Measurements from ENCODE around the gene SWAP70.

SWAP70 gene

DNA sequence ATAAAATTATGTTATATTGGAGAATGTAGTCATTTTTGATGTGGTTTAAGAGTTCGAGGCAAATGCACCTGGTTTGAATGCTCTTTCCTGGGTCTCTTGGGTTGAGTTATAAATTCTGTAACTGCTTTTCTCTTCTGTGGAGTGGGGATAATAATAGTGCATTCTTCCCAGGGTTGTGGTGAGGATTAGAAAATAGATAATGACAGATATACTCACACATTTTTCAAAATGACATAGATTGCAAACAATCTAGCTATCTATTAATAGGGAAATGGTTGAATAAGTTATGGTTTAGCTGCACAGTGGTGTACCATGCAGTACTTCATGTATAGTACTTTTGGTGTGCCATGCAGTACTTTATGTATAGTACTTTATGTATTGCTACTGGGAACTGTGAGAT lies 67.4 kb downstream of the SWAP70 start:
- Histone ChIP-seq H3K14ac (ENCODE audit: low read length in 2 of 2) (no peak overlapping the region), H3K4me2 (ENCODE audit: low read length, poor library complexity, severe bottlenecking) (no peak overlapping the region), H3K27ac (ENCODE audit: low read length, poor library complexity, severe bottlenecking) (no peak overlapping the region), H3K9ac (ENCODE audit: low read length) (no peak overlapping the region), H2AFZ (ENCODE audit: low read depth, low read length) (no peak overlapping the region), H2AK5ac (ENCODE audit: low read length, severe bottlenecking) (no peak overlapping the region), H3K23ac (ENCODE audit: low read length in 2 of 2) (no peak overlapping the region), H3K27me3 (ENCODE audit: control insufficient read depth in 1 of 2, insufficient read depth in 1 of 2, low read length in 2 of 2) (no peaks in the 10 kb centered on the region), H3K18ac (ENCODE audit: low read depth in 1 of 2, low read length in 2 of 2) (no peak overlapping the region), H2BK15ac (ENCODE audit: low read depth, poor library complexity, severe bottlenecking) (no peak overlapping the region), H2BK12ac (ENCODE audit: low read length in 2 of 2) (no peak overlapping the region), H3K4ac (ENCODE audit: low read depth in 1 of 2, low read length in 2 of 2) (no peak overlapping the region), H2BK120ac (ENCODE audit: low read depth, low read length) (no peak overlapping the region), H3K4me1 (ENCODE audit: control insufficient read depth, insufficient read depth, low read depth, low read length) (no peaks in the 10 kb centered on the region), H3K4me3 (ENCODE audit: insufficient read depth in 1 of 2, low read depth in 1 of 2, low read length in 2 of 2) (no peak overlapping the region), H2BK5ac (ENCODE audit: low read depth, low read length, poor library complexity, severe bottlenecking) (no peak overlapping the region), H4K8ac (ENCODE audit: low read length) (no peak overlapping the region), H3K9me3 (ENCODE audit: control insufficient read depth, low read length) (peaks cover 8% of the 10 kb centered on the region), H3K36me3 (ENCODE audit: control insufficient read depth in 1 of 2, insufficient read depth in 2 of 2, low read depth in 1 of 2, low read length in 2 of 2) (peaks cover 8 to 86% of the 10 kb centered on the region in 2 experiments), H3K79me1 (replicated peaks; ENCODE audit: low read length, poor library complexity, severe bottlenecking) (peaks cover 18% of the 10 kb centered on the region), H4K91ac (ENCODE audit: low read length) (no peak overlapping the region)
- 100% methylated on average over 1 of the region's 1 CpG for WGBS
- no peak for DNase-seq

DNA sequence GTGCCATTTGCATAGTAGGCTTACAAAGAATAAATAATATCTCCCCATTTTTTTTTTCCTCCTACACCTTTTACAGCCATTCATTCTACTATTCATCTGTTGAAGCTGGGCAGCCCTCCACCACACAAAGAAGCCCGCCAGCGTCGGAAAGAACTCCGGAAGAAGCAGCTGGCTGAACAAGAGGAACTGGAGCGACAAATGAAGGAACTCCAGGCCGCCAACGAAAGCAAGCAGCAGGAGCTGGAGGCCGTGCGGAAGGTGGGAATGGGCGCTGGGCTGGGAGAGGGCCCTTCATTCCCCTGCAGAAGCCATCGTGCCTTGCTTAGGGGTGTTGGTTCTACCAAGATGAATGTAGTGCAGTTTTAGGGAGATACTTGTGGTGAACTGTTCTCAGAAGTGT lies 68.6 kb downstream of the SWAP70 start:
- H3K27me3 ChIP-seq (ENCODE audit: control insufficient read depth in 1 of 2, insufficient read depth in 1 of 2, low read length in 2 of 2), result no peaks in the 10 kb centered on the region
- H2AFZ ChIP-seq (ENCODE audit: low read depth, low read length), result no peak overlapping the region
- no peak for DNase-seq
- H4K8ac ChIP-seq (ENCODE audit: low read length), result no peak overlapping the region
- H2BK120ac ChIP-seq (ENCODE audit: low read depth, low read length), result no peak overlapping the region
- no peak overlapping the region for H3K4me3 ChIP-seq (ENCODE audit: insufficient read depth in 1 of 2, low read depth in 1 of 2, low read length in 2 of 2)
- no peak overlapping the region for H2BK5ac ChIP-seq (ENCODE audit: low read depth, low read length, poor library complexity, severe bottlenecking)
- H4K91ac ChIP-seq (ENCODE audit: low read length), result no peak overlapping the region
- no peak overlapping the region for H3K27ac ChIP-seq (ENCODE audit: low read length, poor library complexity, severe bottlenecking)
- peaks cover 8 to 97% of the 10 kb centered on the region in 2 experiments for H3K36me3 ChIP-seq (ENCODE audit: control insufficient read depth in 1 of 2, insufficient read depth in 2 of 2, low read depth in 1 of 2, low read length in 2 of 2)
- H3K9me3 ChIP-seq (ENCODE audit: control insufficient read depth, low read length), result peaks cover 8% of the 10 kb centered on the region
- H3K9ac ChIP-seq (ENCODE audit: low read length), result no peak overlapping the region
- no peak overlapping the region for H2BK12ac ChIP-seq (ENCODE audit: low read length in 2 of 2)
- no peak overlapping the region for H3K4me2 ChIP-seq (ENCODE audit: low read length, poor library complexity, severe bottlenecking)
- H2BK15ac ChIP-seq (ENCODE audit: low read depth, poor library complexity, severe bottlenecking), result no peak overlapping the region
- no peak overlapping the region for H3K4ac ChIP-seq (ENCODE audit: low read depth in 1 of 2, low read length in 2 of 2)
- no peak overlapping the region for H3K18ac ChIP-seq (ENCODE audit: low read depth in 1 of 2, low read length in 2 of 2)
- no peaks in the 10 kb centered on the region for H3K4me1 ChIP-seq (ENCODE audit: control insufficient read depth, insufficient read depth, low read depth, low read length)
- H2AK5ac ChIP-seq (ENCODE audit: low read length, severe bottlenecking), result no peak overlapping the region
- no peak overlapping the region for H3K14ac ChIP-seq (ENCODE audit: low read length in 2 of 2)
- WGBS, result 92% methylated on average over 11 of the region's 11 CpGs
- peaks cover 26% of the 10 kb centered on the region for H3K79me1 ChIP-seq (replicated peaks; ENCODE audit: low read length, poor library complexity, severe bottlenecking)
- no peak overlapping the region for H3K23ac ChIP-seq (ENCODE audit: low read length in 2 of 2)

DNA sequence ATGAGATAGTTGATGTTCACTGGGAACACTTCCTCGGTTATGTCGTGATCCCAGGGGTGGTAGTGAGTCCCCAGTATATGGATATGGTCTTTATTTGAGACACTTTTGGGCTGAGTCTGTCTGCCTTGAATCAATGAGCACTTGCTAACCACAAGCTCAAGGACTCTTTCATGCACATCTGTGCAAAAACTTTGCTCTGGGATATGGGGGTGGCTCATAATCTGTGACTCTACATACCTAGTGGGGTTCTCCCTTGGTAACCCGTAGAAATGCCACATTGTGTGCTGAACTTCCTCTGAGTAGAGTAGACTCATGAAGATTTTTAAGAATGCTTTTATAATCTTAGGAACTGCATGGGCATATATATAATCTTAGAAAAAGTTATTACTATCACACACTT lies 69.3 kb downstream of the SWAP70 start:
- H3K4ac ChIP-seq (ENCODE audit: low read depth in 1 of 2, low read length in 2 of 2), result no peak overlapping the region
- no peak overlapping the region for H3K4me3 ChIP-seq (ENCODE audit: insufficient read depth in 1 of 2, low read depth in 1 of 2, low read length in 2 of 2)
- no peak overlapping the region for H2AFZ ChIP-seq (ENCODE audit: low read depth, low read length)
- H2BK15ac ChIP-seq (ENCODE audit: low read depth, poor library complexity, severe bottlenecking), result no peak overlapping the region
- no peak overlapping the region for H4K8ac ChIP-seq (ENCODE audit: low read length)
- H3K4me1 ChIP-seq (ENCODE audit: control insufficient read depth, insufficient read depth, low read depth, low read length), result peaks cover 1% of the 10 kb centered on the region
- H3K18ac ChIP-seq (ENCODE audit: low read depth in 1 of 2, low read length in 2 of 2), result no peak overlapping the region
- H3K27ac ChIP-seq (ENCODE audit: low read length, poor library complexity, severe bottlenecking), result no peak overlapping the region
- no peak for DNase-seq
- no peak overlapping the region for H3K23ac ChIP-seq (ENCODE audit: low read length in 2 of 2)
- H4K91ac ChIP-seq (ENCODE audit: low read length), result no peak overlapping the region
- H3K36me3 ChIP-seq (ENCODE audit: control insufficient read depth in 1 of 2, insufficient read depth in 2 of 2, low read depth in 1 of 2, low read length in 2 of 2), result peaks cover 10 to 95% of the 10 kb centered on the region in 2 experiments
- H2AK5ac ChIP-seq (ENCODE audit: low read length, severe bottlenecking), result no peak overlapping the region
- peaks cover 26% of the 10 kb centered on the region for H3K79me1 ChIP-seq (replicated peaks; ENCODE audit: low read length, poor library complexity, severe bottlenecking)
- WGBS, result 100% methylated on average over 3 of the region's 3 CpGs
- no peak overlapping the region for H2BK12ac ChIP-seq (ENCODE audit: low read length in 2 of 2)
- no peak overlapping the region for H2BK120ac ChIP-seq (ENCODE audit: low read depth, low read length)
- H3K27me3 ChIP-seq (ENCODE audit: control insufficient read depth in 1 of 2, insufficient read depth in 1 of 2, low read length in 2 of 2), result no peaks in the 10 kb centered on the region
- no peak overlapping the region for H3K14ac ChIP-seq (ENCODE audit: low read length in 2 of 2)
- H2BK5ac ChIP-seq (ENCODE audit: low read depth, low read length, poor library complexity, severe bottlenecking), result no peak overlapping the region
- H3K4me2 ChIP-seq (ENCODE audit: low read length, poor library complexity, severe bottlenecking), result no peak overlapping the region
- H3K9me3 ChIP-seq (ENCODE audit: control insufficient read depth, low read length), result peaks cover 8% of the 10 kb centered on the region
- H3K9ac ChIP-seq (ENCODE audit: low read length), result no peak overlapping the region

DNA sequence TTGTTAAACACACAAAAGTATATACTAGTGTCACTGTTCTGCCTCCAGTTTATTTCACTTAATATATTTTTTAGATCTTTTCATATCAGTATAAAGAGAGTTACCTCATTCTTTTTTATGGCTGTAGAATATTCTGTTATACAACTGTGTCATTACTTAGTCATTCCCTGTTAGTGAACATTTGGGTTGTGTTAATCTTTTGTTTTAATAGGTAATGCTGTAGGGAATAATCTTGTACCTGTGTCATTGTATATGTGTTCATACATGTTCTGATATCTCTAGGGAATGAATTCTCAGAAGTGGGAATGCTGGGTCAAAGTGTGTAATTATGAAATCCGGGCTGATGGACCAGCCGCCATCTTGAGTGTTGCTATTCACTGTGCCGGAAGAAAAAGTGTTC lies 71.4 kb downstream of the SWAP70 start:
- H2BK120ac ChIP-seq (ENCODE audit: low read depth, low read length), result no peak overlapping the region
- no peak overlapping the region for H3K18ac ChIP-seq (ENCODE audit: low read depth in 1 of 2, low read length in 2 of 2)
- H3K4me2 ChIP-seq (ENCODE audit: low read length, poor library complexity, severe bottlenecking), result no peak overlapping the region
- H3K79me1 ChIP-seq (replicated peaks; ENCODE audit: low read length, poor library complexity, severe bottlenecking), result peaks cover 29% of the 10 kb centered on the region
- H3K27me3 ChIP-seq (ENCODE audit: control insufficient read depth in 1 of 2, insufficient read depth in 1 of 2, low read length in 2 of 2), result no peaks in the 10 kb centered on the region
- no peak overlapping the region for H2BK15ac ChIP-seq (ENCODE audit: low read depth, poor library complexity, severe bottlenecking)
- no peak for DNase-seq
- 98% methylated on average over 3 of the region's 3 CpGs for WGBS
- H3K27ac ChIP-seq (ENCODE audit: low read length, poor library complexity, severe bottlenecking), result no peak overlapping the region
- H4K91ac ChIP-seq (ENCODE audit: low read length), result no peak overlapping the region
- no peak overlapping the region for H4K8ac ChIP-seq (ENCODE audit: low read length)
- peaks cover 8% of the 10 kb centered on the region for H3K9me3 ChIP-seq (ENCODE audit: control insufficient read depth, low read length)
- H3K14ac ChIP-seq (ENCODE audit: low read length in 2 of 2), result no peak overlapping the region
- no peak overlapping the region for H2BK12ac ChIP-seq (ENCODE audit: low read length in 2 of 2)
- no peak overlapping the region for H3K4ac ChIP-seq (ENCODE audit: low read depth in 1 of 2, low read length in 2 of 2)
- no peak overlapping the region for H3K23ac ChIP-seq (ENCODE audit: low read length in 2 of 2)
- no peak overlapping the region for H2AFZ ChIP-seq (ENCODE audit: low read depth, low read length)
- no peak overlapping the region for H3K9ac ChIP-seq (ENCODE audit: low read length)
- peaks cover 2% of the 10 kb centered on the region for H3K4me1 ChIP-seq (ENCODE audit: control insufficient read depth, insufficient read depth, low read depth, low read length)
- H3K4me3 ChIP-seq (ENCODE audit: insufficient read depth in 1 of 2, low read depth in 1 of 2, low read length in 2 of 2), result no peak overlapping the region
- H2BK5ac ChIP-seq (ENCODE audit: low read depth, low read length, poor library complexity, severe bottlenecking), result no peak overlapping the region
- peaks cover 15 to 96% of the 10 kb centered on the region in 2 experiments for H3K36me3 ChIP-seq (ENCODE audit: control insufficient read depth in 1 of 2, insufficient read depth in 2 of 2, low read depth in 1 of 2, low read length in 2 of 2)
- no peak overlapping the region for H2AK5ac ChIP-seq (ENCODE audit: low read length, severe bottlenecking)

All from mesenchymal stem cell (in vitro differentiated cells and primary cell).